ENCODE results near the gene WFDC5. TPM values are rescaled to one million over a fixed set of nuclear protein-coding genes. Genes with fewer than 3 reads are reported as not detected.

The WFDC5 gene
- total and polyA plus RNA-seq, 7 donors = 0.39 TPM; not detected in 6

- Histone ChIP-seq H3K4me1 (no peaks in the 10 kb centered on the region), H3K36me3 (no peaks in the 10 kb centered on the region), H3K9me3 (peaks cover 0 to 3% (median 0%) of the 10 kb centered on the region in 4 donors), H3K4me3 (no peak overlapping the region), H3K27ac (no peak overlapping the region), H3K27me3 (peaks cover 0 to 12% (median 0%) of the 10 kb centered on the region in 3 donors)
- 91 to 96% methylated on average over 2 of the region's 2 CpGs for WGBS, 2 donors
- TF ChIP-seq POLR2AphosphoS5 (IDR thresholded peaks at IDR 0.05) (no peak), EP300 (IDR thresholded peaks at IDR 0.05) (no peak), POLR2A (IDR thresholded peaks at IDR 0.05) (no peak), CTCF (IDR thresholded peaks at IDR 0.05) (no peak)
- DNase-seq = no peak
- intact Hi-C loops (cut with DNase I) = no loop called here
These were observed 6.4 kb upstream of the WFDC5 start for GRCh38 chr20:45121388-45121787.

- Histone ChIP-seq H3K36me3 (no peaks in the 10 kb centered on the region), H3K27ac (no peak overlapping the region), H3K4me1 (no peaks in the 10 kb centered on the region), H3K4me3 (no peak overlapping the region), H3K27me3 (peaks cover 0 to 18% (median 0%) of the 10 kb centered on the region in 3 donors), H3K9me3 (peaks cover 0 to 3% (median 0%) of the 10 kb centered on the region in 4 donors)
- DNase-seq = no peak
- WGBS, 2 donors = 84 to 90% methylated on average over 2 of the region's 2 CpGs
- intact Hi-C loops (cut with DNase I) = no loop called here
- TF ChIP-seq POLR2AphosphoS5 (IDR thresholded peaks at IDR 0.05) (no peak), POLR2A (IDR thresholded peaks at IDR 0.05) (no peak), CTCF (IDR thresholded peaks at IDR 0.05) (no peak), EP300 (IDR thresholded peaks at IDR 0.05) (no peak)
These were observed 4.7 kb upstream of the WFDC5 start for GRCh38 chr20:45119556-45120266.

DNA sequence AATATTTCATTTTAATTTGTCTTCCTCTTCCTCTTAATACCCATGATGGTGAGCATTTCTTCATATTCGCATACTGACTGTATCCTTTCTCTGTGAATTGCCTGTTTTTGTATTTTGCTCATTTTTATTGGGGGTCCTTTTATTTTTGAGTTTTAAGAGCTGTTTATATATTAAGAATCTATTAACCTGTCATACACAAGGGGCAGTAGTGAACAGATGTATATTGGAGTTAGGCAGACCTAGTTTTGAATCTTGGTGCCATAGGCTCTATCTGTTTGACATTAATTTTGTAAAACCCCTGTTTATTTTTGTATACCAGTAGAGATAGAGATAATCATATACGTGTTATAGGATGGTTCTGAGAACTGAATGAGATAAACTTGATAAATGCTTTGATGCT lies 3.1 kb upstream of the WFDC5 start:
- no peak for TF ChIP-seq EP300 (IDR thresholded peaks at IDR 0.05)
- Histone ChIP-seq H3K27me3 (peaks cover 0 to 18% (median 0%) of the 10 kb centered on the region in 3 donors), H3K4me3 (no peak overlapping the region), H3K4me1 (no peaks in the 10 kb centered on the region), H3K27ac (no peak overlapping the region), H3K36me3 (no peaks in the 10 kb centered on the region), H3K9me3 (peaks cover 0 to 3% (median 0%) of the 10 kb centered on the region in 4 donors)
- DNase-seq = no peak
- WGBS, 2 donors = 49 to 90% methylated on average over 2 of the region's 2 CpGs
- intact Hi-C loops (cut with DNase I) = no loop called here

DNA sequence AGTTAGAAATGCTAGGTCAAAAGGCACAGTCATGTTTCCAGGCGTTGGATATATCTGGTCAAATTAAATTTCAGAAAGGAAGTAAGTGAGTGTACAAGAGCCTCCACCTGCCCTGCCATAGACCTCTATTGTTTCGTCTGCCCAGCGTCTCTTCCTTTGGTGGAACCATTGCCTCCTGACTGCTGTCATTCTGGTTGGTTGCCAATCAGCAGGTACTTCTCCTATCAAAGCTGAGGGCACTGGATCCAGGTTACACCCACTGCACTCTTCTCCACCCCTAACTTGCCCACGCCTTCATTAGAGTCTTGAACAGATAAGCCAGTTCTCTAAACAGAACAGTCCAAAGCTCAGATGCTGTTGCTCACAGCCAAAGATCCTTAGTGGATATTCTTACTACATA lies 2.6 kb upstream of the WFDC5 start:
- Histone ChIP-seq H3K4me1 (no peaks in the 10 kb centered on the region), H3K27ac (no peak overlapping the region), H3K27me3 (peaks cover 0 to 18% (median 0%) of the 10 kb centered on the region in 3 donors), H3K9me3 (peaks cover 0 to 3% (median 0%) of the 10 kb centered on the region in 4 donors), H3K36me3 (no peaks in the 10 kb centered on the region), H3K4me3 (no peak overlapping the region)
- TF ChIP-seq CTCF (IDR thresholded peaks at IDR 0.05) (no peak), POLR2AphosphoS5 (IDR thresholded peaks at IDR 0.05) (no peak), EP300 (IDR thresholded peaks at IDR 0.05) (no peak), POLR2A (IDR thresholded peaks at IDR 0.05) (no peak)
- intact Hi-C loops (cut with DNase I) = no loop called here
- no peak for DNase-seq
- 16 to 55% methylated on average over 4 of the region's 4 CpGs for WGBS, 2 donors

- intact Hi-C loops (cut with DNase I) = no loop called here
- TF ChIP-seq POLR2A (IDR thresholded peaks at IDR 0.05) = no peak
- TF ChIP-seq EP300 (IDR thresholded peaks at IDR 0.05) = no peak
- no peak for TF ChIP-seq CTCF (IDR thresholded peaks at IDR 0.05)
- no peak for TF ChIP-seq POLR2AphosphoS5 (IDR thresholded peaks at IDR 0.05)
- no peak overlapping the region for H3K27ac ChIP-seq
- H3K9me3 ChIP-seq = peaks cover 0 to 3% (median 0%) of the 10 kb centered on the region in 4 donors
- no peaks in the 10 kb centered on the region for H3K36me3 ChIP-seq
- H3K4me3 ChIP-seq = no peak overlapping the region
- WGBS, 2 donors = 80 to 91% methylated on average over 4 of the region's 4 CpGs
- peaks cover 0 to 30% (median 0%) of the 10 kb centered on the region in 3 donors for H3K27me3 ChIP-seq
- no peak for DNase-seq
- no peaks in the 10 kb centered on the region for H3K4me1 ChIP-seq
These were observed 855 bp upstream of the WFDC5 start for GRCh38 chr20:45115829-45116228.

Measured in sigmoid colon (tissue), 7 donors.